ENCODE results near the gene OR5AC2. TPM values are rescaled to one million over a fixed set of nuclear protein-coding genes. Genes with fewer than 3 reads are reported as not detected.
A peak's percentile ranks its signal among the peaks of the same experiment; 100 is the strongest.

OR5AC2 gene, protein sequence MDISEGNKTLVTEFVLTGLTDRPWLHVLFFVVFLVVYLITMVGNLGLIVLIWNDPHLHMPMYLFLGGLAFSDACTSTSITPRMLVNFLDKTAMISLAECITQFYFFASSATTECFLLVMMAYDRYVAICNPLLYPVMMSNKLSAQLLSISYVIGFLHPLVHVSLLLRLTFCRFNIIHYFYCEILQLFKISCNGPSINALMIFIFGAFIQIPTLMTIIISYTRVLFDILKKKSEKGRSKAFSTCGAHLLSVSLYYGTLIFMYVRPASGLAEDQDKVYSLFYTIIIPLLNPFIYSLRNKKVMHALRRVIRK
- polyA plus RNA-seq (2013, experiment 1 of 2) = not detected
- not detected for polyA plus RNA-seq (2013, experiment 2 of 2)

DNA sequence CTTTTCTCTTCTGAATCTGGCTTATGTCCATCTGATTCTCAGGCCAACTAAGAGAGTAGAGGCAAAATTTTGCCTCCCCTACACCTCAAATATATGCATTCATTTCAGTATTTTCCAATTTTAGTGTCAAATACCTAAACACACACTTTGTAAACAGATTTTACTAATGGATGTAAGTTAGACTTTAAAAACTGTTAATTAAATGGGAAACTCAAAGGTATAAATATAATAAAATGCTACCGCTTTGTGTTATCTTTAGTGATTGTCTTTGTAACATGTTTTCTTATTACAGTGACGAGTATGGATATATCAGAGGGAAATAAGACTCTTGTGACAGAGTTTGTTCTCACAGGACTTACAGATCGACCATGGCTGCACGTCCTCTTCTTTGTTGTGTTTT, at the start of gene OR5AC2:
Gene OR5AC2 (plus strand): TSS at position 301 of the 400 bp plus-strand sequence. CDS start 0 bp downstream, at position 301.
- 93% methylated on average over 4 of the region's 4 CpGs for WGBS
- Histone ChIP-seq H3K27me3 (ENCODE audit: insufficient read depth, low read length) (no peaks in the 10 kb centered on the region), H3K36me3 (ENCODE audit: insufficient read depth, low read length) (no peaks in the 10 kb centered on the region), H3K4me1 (ENCODE audit: insufficient read depth, low read length) (no peaks in the 10 kb centered on the region), H3K9ac (ENCODE audit: low read depth, low read length) (no peak within 1 kb of the TSS), H3K4me3 (ENCODE audit: low read length) (no peak within 1 kb of the TSS), H3K9me3 (ENCODE audit: insufficient read depth, low read depth, low read length) (0 out of 2 replicates have a peak, but pooled peaks cover 4% of the 10 kb centered on the region), H3K27ac (ENCODE audit: low read depth, low read length) (no peak within 1 kb of the TSS)

DNA sequence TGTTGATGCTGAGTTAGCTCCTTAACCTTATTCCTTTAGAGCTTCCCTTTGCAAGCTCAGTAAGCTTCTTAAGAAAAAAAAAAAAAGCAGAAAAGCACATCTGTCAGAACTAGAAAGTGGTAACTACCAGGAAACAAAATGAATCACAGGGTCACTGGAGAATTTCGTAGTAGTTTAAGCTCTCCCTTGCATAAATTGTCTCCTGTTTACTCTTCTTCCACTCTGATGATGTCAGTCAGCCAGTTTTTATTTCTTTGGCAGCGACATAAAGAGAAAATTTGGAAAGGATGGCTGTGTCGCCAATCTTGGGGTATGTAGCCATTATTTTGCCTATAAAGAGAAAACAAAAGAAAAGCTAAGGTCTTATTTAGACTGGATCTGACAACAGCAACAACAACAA, 48.7 kb upstream of the OR5AC2 start:
- Histone ChIP-seq H3K9me3 (ENCODE audit: insufficient read depth, low read depth, low read length) (no peaks in the 10 kb centered on the region), H3K27ac (ENCODE audit: low read depth, low read length) (no peak overlapping the region), H3K4me3 (ENCODE audit: low read length) (no peak overlapping the region), H3K4me1 (ENCODE audit: insufficient read depth, low read length) (peaks cover 5% of the 10 kb centered on the region; the same call in 1 of the 2 replicates), H3K36me3 (ENCODE audit: insufficient read depth, low read length) (no peaks in the 10 kb centered on the region), H3K27me3 (ENCODE audit: insufficient read depth, low read length) (no peaks in the 10 kb centered on the region), H3K9ac (ENCODE audit: low read depth, low read length) (no peak overlapping the region)
- WGBS = 94% methylated on average over 3 of the region's 3 CpGs

DNA sequence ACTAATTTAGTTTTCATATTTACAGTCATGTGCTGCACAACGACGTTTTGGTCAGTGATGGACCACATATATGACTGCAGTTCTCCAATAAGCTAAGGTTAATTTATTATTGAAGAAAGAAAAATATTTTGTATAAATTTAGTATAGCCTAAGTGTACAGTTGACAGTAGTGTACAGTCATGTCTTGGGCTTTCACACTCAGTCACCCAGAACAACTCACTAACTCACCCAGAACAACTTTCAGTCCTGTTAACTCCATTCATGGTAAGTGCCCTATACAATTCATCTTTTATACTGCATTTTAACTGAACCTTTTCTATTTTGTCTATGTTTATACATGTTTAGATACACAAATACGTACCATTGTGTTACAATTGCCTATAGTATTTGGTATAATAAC, 48.1 kb upstream of the OR5AC2 start:
- Histone ChIP-seq H3K27ac (ENCODE audit: low read depth, low read length) (no peak overlapping the region), H3K9ac (ENCODE audit: low read depth, low read length) (no peak overlapping the region), H3K9me3 (ENCODE audit: insufficient read depth, low read depth, low read length) (no peaks in the 10 kb centered on the region), H3K4me1 (ENCODE audit: insufficient read depth, low read length) (peaks cover 5% of the 10 kb centered on the region; the same call in 1 of the 2 replicates), H3K27me3 (ENCODE audit: insufficient read depth, low read length) (no peaks in the 10 kb centered on the region), H3K36me3 (ENCODE audit: insufficient read depth, low read length) (no peaks in the 10 kb centered on the region), H3K4me3 (ENCODE audit: low read length) (peak overlapping the region; percentile 76)
- 90% methylated on average over 3 of the region's 3 CpGs for WGBS

DNA sequence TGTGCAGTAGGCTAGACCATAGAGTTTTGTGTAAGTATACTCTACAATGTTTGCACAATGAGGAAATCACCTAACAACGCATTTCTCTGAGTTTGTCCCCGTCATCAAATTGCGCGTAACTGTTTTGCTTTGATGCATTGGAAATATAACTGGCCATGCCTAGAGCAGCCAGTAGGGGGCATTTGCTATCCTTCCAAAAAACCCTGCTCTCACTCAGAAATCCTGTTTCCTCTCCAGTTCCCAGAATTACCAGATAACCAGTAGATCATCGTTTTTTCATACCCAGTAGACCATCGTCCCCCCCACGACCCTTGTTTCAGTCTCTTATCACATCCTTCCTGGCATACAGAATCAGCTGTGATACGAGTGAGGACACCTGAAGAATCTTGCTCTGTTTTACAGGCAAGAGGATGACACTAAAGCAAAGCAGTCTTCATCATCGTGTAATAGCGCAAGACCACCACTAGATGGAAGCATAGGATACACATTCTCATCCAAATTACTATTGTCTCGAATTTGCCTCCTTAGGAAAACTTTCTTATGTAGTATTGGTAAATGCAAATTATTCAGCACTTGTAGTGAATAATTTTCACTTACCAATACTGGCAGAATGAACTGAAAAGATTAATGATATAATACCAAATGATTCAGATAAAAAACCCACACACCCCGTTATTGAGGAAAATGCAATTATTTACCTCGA, 47.5 kb upstream of the OR5AC2 start:
- Histone ChIP-seq H3K4me1 (ENCODE audit: insufficient read depth, low read length) (peaks cover 5% of the 10 kb centered on the region; the same call in 1 of the 2 replicates), H3K36me3 (ENCODE audit: insufficient read depth, low read length) (no peaks in the 10 kb centered on the region), H3K9me3 (ENCODE audit: insufficient read depth, low read depth, low read length) (no peaks in the 10 kb centered on the region), H3K4me3 (ENCODE audit: low read length) (peak overlapping the region; percentile 76), H3K27me3 (ENCODE audit: insufficient read depth, low read length) (no peaks in the 10 kb centered on the region), H3K27ac (ENCODE audit: low read depth, low read length) (no peak overlapping the region), H3K9ac (ENCODE audit: low read depth, low read length) (peak overlapping the region; percentile 70; the same call in 1 of the 2 replicates)
- 9% methylated on average over 10 of the region's 13 CpGs for WGBS

DNA sequence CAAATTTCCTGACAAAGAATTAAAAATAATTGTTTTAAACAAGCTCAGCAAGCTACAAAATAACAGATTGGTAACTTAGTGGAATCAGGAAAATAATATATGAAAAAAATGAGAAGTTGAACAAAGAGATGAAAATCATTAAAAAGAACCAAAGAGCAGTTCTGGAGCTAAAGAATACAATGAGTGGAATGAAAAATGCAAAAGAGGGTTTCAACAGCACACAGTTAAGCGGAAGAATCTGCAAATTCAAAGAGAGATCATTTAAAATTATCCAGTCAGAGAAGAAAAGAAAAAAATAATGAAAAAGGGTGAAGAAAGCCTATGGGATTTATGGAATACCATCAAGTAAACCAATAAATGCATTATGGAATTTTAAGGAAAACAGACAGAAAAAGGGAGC, 45.6 kb upstream of the OR5AC2 start:
- H3K4me1 ChIP-seq (ENCODE audit: insufficient read depth, low read length) = no peaks in the 10 kb centered on the region
- WGBS = 100% methylated on average over 1 of the region's 1 CpG
- no peaks in the 10 kb centered on the region for H3K36me3 ChIP-seq (ENCODE audit: insufficient read depth, low read length)
- H3K4me3 ChIP-seq (ENCODE audit: low read length) = no peak overlapping the region
- H3K27ac ChIP-seq (ENCODE audit: low read depth, low read length) = no peak overlapping the region
- no peaks in the 10 kb centered on the region for H3K27me3 ChIP-seq (ENCODE audit: insufficient read depth, low read length)
- no peak overlapping the region for H3K9ac ChIP-seq (ENCODE audit: low read depth, low read length)
- H3K9me3 ChIP-seq (ENCODE audit: insufficient read depth, low read depth, low read length) = no peaks in the 10 kb centered on the region

DNA sequence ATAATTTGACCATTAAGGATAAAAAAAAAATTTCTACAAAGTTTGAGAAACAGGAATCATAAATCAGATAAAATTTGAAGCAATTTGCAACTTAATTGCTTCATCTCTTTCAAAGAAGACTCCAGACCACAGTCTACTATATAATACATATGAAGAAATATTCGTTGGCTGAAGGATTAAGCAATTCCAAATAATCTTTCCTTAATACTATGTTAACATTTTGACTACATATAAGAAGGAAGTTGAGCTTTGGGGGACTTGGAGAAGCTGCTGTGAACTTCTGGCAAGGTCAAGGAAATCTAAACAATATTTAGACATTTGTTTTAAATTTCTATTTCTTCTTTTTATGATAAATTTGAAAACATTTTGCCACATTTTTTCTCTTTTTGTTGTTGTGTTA, 38.4 kb upstream of the OR5AC2 start:
- H3K9ac ChIP-seq (ENCODE audit: low read depth, low read length) = no peak overlapping the region
- H3K4me3 ChIP-seq (ENCODE audit: low read length) = no peak overlapping the region
- H3K36me3 ChIP-seq (ENCODE audit: insufficient read depth, low read length) = no peaks in the 10 kb centered on the region
- H3K4me1 ChIP-seq (ENCODE audit: insufficient read depth, low read length) = no peaks in the 10 kb centered on the region
- no peak overlapping the region for H3K27ac ChIP-seq (ENCODE audit: low read depth, low read length)
- no peaks in the 10 kb centered on the region for H3K9me3 ChIP-seq (ENCODE audit: insufficient read depth, low read depth, low read length)
- H3K27me3 ChIP-seq (ENCODE audit: insufficient read depth, low read length) = no peaks in the 10 kb centered on the region
- no CpG with 5 or more reads among the region's 1 CpG for WGBS

DNA sequence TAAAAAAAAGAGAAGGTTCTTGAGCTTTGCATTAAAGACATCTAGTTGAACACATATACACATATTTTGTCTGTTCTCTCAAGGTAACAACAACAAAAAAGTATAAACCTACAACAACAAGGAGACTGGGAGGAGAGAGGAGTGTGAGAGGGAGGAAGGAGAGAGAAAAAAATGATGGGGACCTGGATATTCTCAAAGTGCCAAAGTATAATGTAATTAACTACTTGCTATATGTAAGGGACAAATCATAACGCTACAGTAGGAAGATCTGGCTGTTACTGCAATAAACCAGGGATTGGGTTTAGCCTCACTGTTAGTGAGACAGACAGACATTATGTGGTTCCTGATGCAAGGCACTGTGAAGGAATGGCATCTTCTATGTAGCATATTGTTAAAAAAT, 37.7 kb upstream of the OR5AC2 start:
- no peaks in the 10 kb centered on the region for H3K9me3 ChIP-seq (ENCODE audit: insufficient read depth, low read depth, low read length)
- H3K27ac ChIP-seq (ENCODE audit: low read depth, low read length) = no peak overlapping the region
- no peaks in the 10 kb centered on the region for H3K27me3 ChIP-seq (ENCODE audit: insufficient read depth, low read length)
- WGBS = 97% methylated on average over 1 of the region's 1 CpG
- H3K36me3 ChIP-seq (ENCODE audit: insufficient read depth, low read length) = no peaks in the 10 kb centered on the region
- no peaks in the 10 kb centered on the region for H3K4me1 ChIP-seq (ENCODE audit: insufficient read depth, low read length)
- H3K4me3 ChIP-seq (ENCODE audit: low read length) = no peak overlapping the region
- no peak overlapping the region for H3K9ac ChIP-seq (ENCODE audit: low read depth, low read length)

DNA sequence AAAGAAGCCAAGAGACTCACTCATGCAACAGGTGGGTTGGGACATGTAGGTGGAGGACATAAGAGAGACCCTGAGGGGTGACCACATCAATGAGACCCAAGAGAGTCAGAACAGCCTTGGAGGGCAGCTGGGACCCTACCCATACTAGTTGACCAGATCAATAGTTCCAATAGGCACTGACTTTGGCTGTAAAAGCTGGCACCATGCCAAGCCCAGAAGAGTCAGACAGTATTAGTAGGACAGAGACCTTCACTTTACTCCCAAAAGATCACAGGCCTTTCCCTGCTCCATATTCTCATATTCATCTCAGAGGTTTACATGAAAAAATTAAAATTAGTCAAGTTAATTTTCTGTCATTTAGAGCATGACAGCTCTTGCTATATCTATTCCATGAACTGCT, 30.9 kb upstream of the OR5AC2 start:
- peaks cover 6% of the 10 kb centered on the region; the same call in 1 of the 2 replicates for H3K4me1 ChIP-seq (ENCODE audit: insufficient read depth, low read length)
- H3K9ac ChIP-seq (ENCODE audit: low read depth, low read length) = no peak overlapping the region
- H3K27me3 ChIP-seq (ENCODE audit: insufficient read depth, low read length) = no peaks in the 10 kb centered on the region
- H3K27ac ChIP-seq (ENCODE audit: low read depth, low read length) = no peak overlapping the region
- no peaks in the 10 kb centered on the region for H3K9me3 ChIP-seq (ENCODE audit: insufficient read depth, low read depth, low read length)
- H3K4me3 ChIP-seq (ENCODE audit: low read length) = no peak overlapping the region
- H3K36me3 ChIP-seq (ENCODE audit: insufficient read depth, low read length) = no peaks in the 10 kb centered on the region

DNA sequence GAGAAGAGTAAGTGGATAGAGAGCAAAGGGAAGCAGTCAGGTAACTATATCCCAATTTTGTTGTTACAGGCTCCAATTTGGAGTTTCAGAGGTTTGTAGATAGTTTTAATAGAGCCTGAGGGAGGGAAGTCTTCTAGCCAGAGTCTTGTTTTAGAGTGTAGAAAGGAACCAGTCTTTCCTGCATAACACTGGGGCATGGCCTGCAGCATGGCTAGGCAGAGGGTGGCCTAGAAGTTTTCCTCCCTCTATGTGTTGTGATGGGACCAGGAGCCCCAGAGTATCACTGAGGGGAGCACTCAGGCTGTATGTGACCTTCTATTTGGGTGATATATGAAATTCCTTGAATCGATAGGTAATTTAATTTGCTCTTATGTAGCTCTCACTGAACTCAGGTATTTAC, 29.3 kb upstream of the OR5AC2 start:
- Histone ChIP-seq H3K4me3 (ENCODE audit: low read length) (no peak overlapping the region), H3K4me1 (ENCODE audit: insufficient read depth, low read length) (peaks cover 6% of the 10 kb centered on the region; the same call in 1 of the 2 replicates), H3K36me3 (ENCODE audit: insufficient read depth, low read length) (no peaks in the 10 kb centered on the region), H3K9ac (ENCODE audit: low read depth, low read length) (no peak overlapping the region), H3K9me3 (ENCODE audit: insufficient read depth, low read depth, low read length) (no peaks in the 10 kb centered on the region), H3K27ac (ENCODE audit: low read depth, low read length) (no peak overlapping the region), H3K27me3 (ENCODE audit: insufficient read depth, low read length) (no peaks in the 10 kb centered on the region)
- 100% methylated on average over 1 of the region's 1 CpG for WGBS

DNA sequence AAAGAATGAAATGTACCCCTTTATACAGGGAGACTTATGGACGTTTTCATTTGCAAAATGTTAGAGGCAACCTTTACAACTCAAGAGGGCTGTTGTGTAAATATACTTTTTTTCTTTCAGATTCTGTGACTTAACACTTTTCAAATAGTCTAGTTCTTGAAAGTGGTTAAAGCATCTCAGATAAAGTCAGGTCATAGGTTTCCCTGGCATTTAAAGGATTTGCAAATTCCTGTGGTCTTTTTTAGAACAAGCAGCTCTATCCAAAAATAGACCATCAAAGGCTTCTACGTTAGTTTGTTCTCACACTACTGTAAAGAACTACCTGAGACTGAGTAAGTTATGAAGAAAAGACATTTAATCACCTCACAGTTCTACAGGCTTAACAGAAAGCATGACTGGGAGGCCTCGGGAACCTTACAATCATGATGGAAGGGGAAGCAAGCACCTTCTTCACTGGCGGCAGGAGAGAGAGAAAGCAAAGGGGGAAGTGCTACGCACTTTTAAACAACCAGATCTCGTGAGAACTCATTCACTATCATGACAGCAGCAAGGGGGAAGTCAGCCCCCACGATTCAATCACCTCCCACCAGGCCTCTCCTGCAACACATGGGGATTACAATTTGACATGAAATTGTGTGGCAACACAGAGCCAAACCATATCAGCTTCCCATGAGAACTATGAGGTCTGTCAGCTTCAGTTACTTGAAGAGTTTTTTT, 28.6 kb upstream of the OR5AC2 start:
- peaks cover 6% of the 10 kb centered on the region; the same call in 1 of the 2 replicates for H3K4me1 ChIP-seq (ENCODE audit: insufficient read depth, low read length)
- WGBS = 71% methylated on average over 6 of the region's 7 CpGs
- no peaks in the 10 kb centered on the region for H3K36me3 ChIP-seq (ENCODE audit: insufficient read depth, low read length)
- no peak overlapping the region for H3K27ac ChIP-seq (ENCODE audit: low read depth, low read length)
- H3K9ac ChIP-seq (ENCODE audit: low read depth, low read length) = no peak overlapping the region
- H3K27me3 ChIP-seq (ENCODE audit: insufficient read depth, low read length) = no peaks in the 10 kb centered on the region
- no peak overlapping the region for H3K4me3 ChIP-seq (ENCODE audit: low read length)
- H3K9me3 ChIP-seq (ENCODE audit: insufficient read depth, low read depth, low read length) = no peaks in the 10 kb centered on the region

DNA sequence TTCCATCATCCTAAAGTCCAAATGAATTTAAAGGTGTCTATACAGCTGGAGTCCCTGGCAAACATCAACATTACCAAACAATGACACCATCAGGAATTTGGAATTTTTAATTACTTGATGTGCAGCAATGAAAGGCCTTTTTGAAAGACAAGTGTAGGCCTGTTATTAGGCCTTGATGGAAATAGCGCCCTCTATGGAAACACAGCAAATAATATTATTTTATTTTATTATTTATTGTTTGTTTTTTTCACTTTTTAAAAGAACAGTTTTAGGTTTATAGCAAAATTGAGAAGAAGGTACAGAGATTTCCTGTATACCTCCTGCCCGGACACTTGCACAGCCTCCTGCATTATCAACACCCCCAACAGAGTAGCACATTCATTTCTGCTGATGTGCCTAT, 18.1 kb upstream of the OR5AC2 start:
- no peak overlapping the region for H3K9ac ChIP-seq (ENCODE audit: low read depth, low read length)
- no peaks in the 10 kb centered on the region for H3K27me3 ChIP-seq (ENCODE audit: insufficient read depth, low read length)
- no peaks in the 10 kb centered on the region for H3K36me3 ChIP-seq (ENCODE audit: insufficient read depth, low read length)
- no peak overlapping the region for H3K4me3 ChIP-seq (ENCODE audit: low read length)
- WGBS = 88% methylated on average over 1 of the region's 2 CpGs
- H3K27ac ChIP-seq (ENCODE audit: low read depth, low read length) = no peak overlapping the region
- H3K9me3 ChIP-seq (ENCODE audit: insufficient read depth, low read depth, low read length) = no peaks in the 10 kb centered on the region
- no peaks in the 10 kb centered on the region for H3K4me1 ChIP-seq (ENCODE audit: insufficient read depth, low read length)
